B cell (primary cell): ENCODE measurements around the gene MAPK1. TPM values are rescaled to one million over a fixed set of nuclear protein-coding genes. Genes with fewer than 3 reads are reported as not detected.
"Not testable (repeated sequence)": the region's sequence is repeated elsewhere in the genome, so short reads cannot be mapped to it uniquely, and the experiment has no call there.

Experiments
- ATAC-seq: fragments of 200-7000 bp; cut with Tn5 transposase; one replicate; pipeline ENCODE4 v1.10.0; 2021; ENCODE audit warnings: low read depth, mild to moderate bottlenecking, moderate number of reproducible peaks, moderate library complexity
- CTCF ChIA-PET: fragments of 350-600 bp; sonication (Branson Sonifier 250); formaldehyde crosslinking; loops from one replicate; lab custom pipeline; 2021; ENCODE audit warnings: antibody characterized with exemption, inconsistent platforms; lab: Charles Lee
- POLR2A ChIA-PET: fragments of 350-600 bp; sonication (Branson Sonifier 250); formaldehyde crosslinking; loops from one replicate; lab custom pipeline; 2021; ENCODE audit warnings: antibody characterized with exemption; lab: Charles Lee
- DNase-seq: peaks from one replicate; pipeline ENCODE4 v3.0.0; 2013
- H2AFZ ChIP-seq: 2 replicates; pipeline ENCODE4 v1.6.1; 2012; ENCODE audit warnings: mild to moderate bottlenecking, low read depth, low read length; ENCODE audit not compliant: insufficient read depth, poor library complexity, severe bottlenecking
- H3K27ac ChIP-seq, 2 donors: 1 replicate in 1 of 2; 2 replicates in 1 of 2; pipeline ENCODE4 v1.5.1; 2012 to 2013; ENCODE audit warnings: low read length in 2 of 2, mild to moderate bottlenecking in 2 of 2, moderate library complexity in 1 of 2
- H3K27me3 ChIP-seq, 4 experiments: fragments of 200-600 bp in 1 of 4; sonication (generic) in 1 of 4; replicated peaks in 1 of 4; 1 replicate in 2 of 4; 2 replicates in 2 of 4; pipeline versions ENCODE4 v1.6.1 to v1.7.0; 2013 to 2016; ENCODE audit warnings: low read length in 3 of 4, mild to moderate bottlenecking in 2 of 4, mixed read lengths in 1 of 4, moderate library complexity in 1 of 4; ENCODE audit not compliant: insufficient read depth in 4 of 4, control insufficient read depth in 3 of 4; ENCODE audit errors: control extremely low read depth in 1 of 4
- H3K36me3 ChIP-seq, 2 experiments: replicated peaks in 1 of 2; 1 replicate in 1 of 2; 2 replicates in 1 of 2; pipeline versions ENCODE4 v1.6.1 to v1.7.1; 2013; ENCODE audit warnings: low read length in 1 of 2; ENCODE audit not compliant: insufficient read depth in 2 of 2, control insufficient read depth in 1 of 2; ENCODE audit errors: control extremely low read depth in 1 of 2, extremely low read depth in 1 of 2
- H3K4me1 ChIP-seq, 2 donors: fragments of 200-600 bp in 1 of 2; sonication (generic) in 1 of 2; 1 replicate in 1 of 2; 2 replicates in 1 of 2; pipeline versions ENCODE4 v1.5.1 to v1.6.1; 2013 to 2017; ENCODE audit warnings: low read length in 2 of 2; ENCODE audit not compliant: control insufficient read depth in 2 of 2, insufficient read depth in 2 of 2
- H3K4me2 ChIP-seq: replicated peaks from 2 replicates; pipeline ENCODE3; 2012; ENCODE audit warnings: mild to moderate bottlenecking, low read depth, low read length; ENCODE audit not compliant: poor library complexity, severe bottlenecking
- H3K4me3 ChIP-seq, 5 experiments: fragments of 200-600 bp in 1 of 5; sonication (generic) in 1 of 5; 1 replicate in 3 of 5; 2 replicates in 2 of 5; pipeline versions ENCODE4 v1.5.1 to v1.7.0; 2011 to 2016; ENCODE audit warnings: low read length in 4 of 5, mild to moderate bottlenecking in 4 of 5, low read depth in 2 of 5, control low read depth in 1 of 5, moderate library complexity in 1 of 5; ENCODE audit not compliant: insufficient read depth in 1 of 5; ENCODE audit errors: control extremely low read depth in 1 of 5, extremely low read depth in 1 of 5
- H3K79me2 ChIP-seq: fragments of 200-600 bp; sonication (generic); one replicate; pipeline ENCODE4 v1.6.0; 2016; ENCODE audit warnings: low read length; ENCODE audit not compliant: control insufficient read depth, insufficient read depth
- H3K9ac ChIP-seq: fragments of 200-600 bp; sonication (generic); 2 replicates; pipeline ENCODE4 v1.6.1; 2017; ENCODE audit warnings: mild to moderate bottlenecking, low read length, moderate library complexity
- H3K9me3 ChIP-seq, 3 donors: one replicate each; pipeline versions ENCODE4 v1.6.1 to v1.7.1; 2013; ENCODE audit warnings: low read length in 2 of 3; ENCODE audit not compliant: control insufficient read depth in 2 of 3, insufficient read depth in 1 of 3; ENCODE audit errors: control extremely low read depth in 1 of 3
- H4K20me1 ChIP-seq: 2 replicates; pipeline ENCODE4 v1.6.0; 2012; ENCODE audit warnings: mild to moderate bottlenecking, low read length; ENCODE audit not compliant: insufficient read depth, control insufficient read depth, poor library complexity, severe bottlenecking
- H3K27ac Mint-ChIP-seq: one replicate; pipeline ENCODE4 v1.8.0; 2021; ENCODE audit warnings: mixed read lengths
- H3K27me3 Mint-ChIP-seq: one replicate; pipeline ENCODE4 v1.8.0; 2021; ENCODE audit warnings: mixed read lengths
- H3K4me1 Mint-ChIP-seq: one replicate; pipeline ENCODE4 v1.8.0; 2021; ENCODE audit warnings: mixed read lengths
- H3K4me3 Mint-ChIP-seq: one replicate; pipeline ENCODE4 v1.8.0; 2021; ENCODE audit warnings: mixed read lengths
- H3K9me3 Mint-ChIP-seq: one replicate; pipeline ENCODE4 v1.8.0; 2022; ENCODE audit warnings: mixed read lengths; ENCODE audit not compliant: insufficient read depth
- EZH2 ChIP-seq: IDR thresholded peaks from 2 replicates; pipeline ENCODE4 v1.6.1; 2012; ENCODE audit warnings: borderline replicate concordance, low read depth, mild to moderate bottlenecking, moderate library complexity, low read length; ENCODE audit not compliant: insufficient read depth, poor library complexity, severe bottlenecking
- WGBS: methylation state at CpG from one replicate; pipeline ENCODE4 v1.1.5; 2013; ENCODE audit warnings: missing lambda C conversion rate; ENCODE audit not compliant: insufficient coverage; 5-methylcytosine and 5-hydroxymethylcytosine counted together
- intact Hi-C: fragments of 100-400 bp; cut with micrococcal nuclease; formaldehyde crosslinking; loops from one replicate; pipeline ENCODE4 v1.10.0; 2022
- polyA plus RNA-seq: library from polyadenylated mRNA; depleted of rRNA; stranded (reverse); fragments of >200 nt; gene quantifications from 2 replicates; pipeline ENCODE4 v1.2.3, GENCODE V29; 2012
- total RNA-seq, 2 donors: library from RNA; stranded (reverse); fragments of 120-200 nt in 1 of 2; gene quantifications; 1 replicate in 1 of 2; 2 replicates in 1 of 2; pipeline versions ENCODE4 v1.2.3 to v1.2.4, GENCODE V29; 2013 to 2022
- TF ChIP-seq, protein P1 (sequence below): fragments of 200-600 bp; IDR thresholded peaks from one replicate; pipeline ENCODE4 v1.8.0; 2022; ENCODE audit warnings: antibody characterized with exemption, mild to moderate bottlenecking

Gene MAPK1
- total and polyA plus RNA-seq, 2 donors (not counting 1 experiment from before 2014, with no cell fraction given): 24.0 to 155 TPM

DNA sequence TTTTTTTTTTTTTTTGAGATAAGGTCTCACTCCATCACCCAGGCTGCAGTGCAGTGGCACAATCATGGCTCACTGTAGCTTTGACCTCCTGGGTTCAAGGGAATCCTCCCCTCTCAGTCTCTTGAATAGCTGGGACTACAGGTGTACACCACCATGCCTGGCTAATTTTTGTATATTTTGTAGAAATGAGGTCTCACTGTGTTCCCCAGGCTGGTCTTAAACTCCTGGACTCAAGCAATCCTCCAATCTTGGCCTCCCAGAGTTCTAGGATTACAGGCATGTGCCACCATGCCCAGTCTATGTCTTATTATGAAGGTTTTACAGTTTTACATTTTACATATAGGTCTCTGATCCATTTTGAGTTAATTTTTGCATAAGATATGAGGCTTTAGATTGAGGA lies 20.4 kb upstream of the MAPK1 start:
- H3K79me2 ChIP-seq: no peaks in the 10 kb centered on the region

DNA sequence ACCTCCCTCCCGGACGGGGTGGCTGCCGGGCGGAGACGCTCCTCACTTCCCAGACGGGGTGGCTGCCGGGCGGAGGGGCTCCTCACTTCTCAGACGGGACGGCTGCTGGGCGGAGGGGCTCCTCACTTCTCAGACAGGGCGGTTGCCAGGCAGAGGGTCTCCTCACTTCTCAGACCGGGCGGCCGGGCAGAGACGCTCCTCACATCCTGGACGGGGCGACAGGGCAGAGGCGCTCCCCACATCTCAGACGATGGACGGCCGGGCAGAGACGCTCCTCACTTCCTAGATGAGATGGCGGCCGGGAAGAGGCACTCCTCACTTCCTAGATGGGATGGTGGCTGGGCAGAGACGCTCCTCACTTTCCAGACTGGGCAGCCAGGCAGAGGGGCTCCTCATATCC lies 16.5 kb upstream of the MAPK1 start:
- H3K27ac Mint-ChIP-seq, H3K4me3 ChIP-seq, intact Hi-C loops, H3K27ac ChIP-seq, H3K36me3 ChIP-seq, DNase-seq, H3K4me3 Mint-ChIP-seq, H3K27me3 Mint-ChIP-seq, H3K27me3 ChIP-seq, H2AFZ ChIP-seq, H4K20me1 ChIP-seq, H3K9ac ChIP-seq, H3K79me2 ChIP-seq, H3K9me3 ChIP-seq, POLR2A ChIA-PET, H3K4me2 ChIP-seq, H3K4me1 Mint-ChIP-seq, CTCF ChIA-PET, H3K9me3 Mint-ChIP-seq, ATAC-seq, H3K4me1 ChIP-seq: not testable (repeated sequence)
- 100% methylated on average over 1 of the region's 26 CpGs for WGBS

More for the DNA sequence above, 20.4 kb upstream of the MAPK1 start:
- no peak overlapping the region for H3K4me3 Mint-ChIP-seq
- no peaks in the 10 kb centered on the region for H4K20me1 ChIP-seq
- TF ChIP-seq EZH2: no peak
- TF ChIP-seq, protein P1, sequence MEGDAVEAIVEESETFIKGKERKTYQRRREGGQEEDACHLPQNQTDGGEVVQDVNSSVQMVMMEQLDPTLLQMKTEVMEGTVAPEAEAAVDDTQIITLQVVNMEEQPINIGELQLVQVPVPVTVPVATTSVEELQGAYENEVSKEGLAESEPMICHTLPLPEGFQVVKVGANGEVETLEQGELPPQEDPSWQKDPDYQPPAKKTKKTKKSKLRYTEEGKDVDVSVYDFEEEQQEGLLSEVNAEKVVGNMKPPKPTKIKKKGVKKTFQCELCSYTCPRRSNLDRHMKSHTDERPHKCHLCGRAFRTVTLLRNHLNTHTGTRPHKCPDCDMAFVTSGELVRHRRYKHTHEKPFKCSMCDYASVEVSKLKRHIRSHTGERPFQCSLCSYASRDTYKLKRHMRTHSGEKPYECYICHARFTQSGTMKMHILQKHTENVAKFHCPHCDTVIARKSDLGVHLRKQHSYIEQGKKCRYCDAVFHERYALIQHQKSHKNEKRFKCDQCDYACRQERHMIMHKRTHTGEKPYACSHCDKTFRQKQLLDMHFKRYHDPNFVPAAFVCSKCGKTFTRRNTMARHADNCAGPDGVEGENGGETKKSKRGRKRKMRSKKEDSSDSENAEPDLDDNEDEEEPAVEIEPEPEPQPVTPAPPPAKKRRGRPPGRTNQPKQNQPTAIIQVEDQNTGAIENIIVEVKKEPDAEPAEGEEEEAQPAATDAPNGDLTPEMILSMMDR: no peak
- CTCF ChIA-PET: no interaction called here
- H3K4me3 ChIP-seq: no peak overlapping the region
- H3K4me2 ChIP-seq: no peak overlapping the region
- POLR2A ChIA-PET: no interaction called here
- DNase-seq (no peak), ATAC-seq (no peak)
- no peak overlapping the region for H3K27ac ChIP-seq
- no peak overlapping the region for H2AFZ ChIP-seq
- no peaks in the 10 kb centered on the region for H3K36me3 ChIP-seq
- H3K9ac ChIP-seq: no peak overlapping the region
- no peaks in the 10 kb centered on the region for H3K27me3 ChIP-seq
- peaks cover 4% of the 10 kb centered on the region for H3K27me3 Mint-ChIP-seq
- no peak overlapping the region for H3K27ac Mint-ChIP-seq
- intact Hi-C loops: no loop called here
- H3K9me3 ChIP-seq: no peaks in the 10 kb centered on the region
- no peaks in the 10 kb centered on the region for H3K4me1 Mint-ChIP-seq
- H3K4me1 ChIP-seq: no peaks in the 10 kb centered on the region
- H3K9me3 Mint-ChIP-seq: no peaks in the 10 kb centered on the region

DNA sequence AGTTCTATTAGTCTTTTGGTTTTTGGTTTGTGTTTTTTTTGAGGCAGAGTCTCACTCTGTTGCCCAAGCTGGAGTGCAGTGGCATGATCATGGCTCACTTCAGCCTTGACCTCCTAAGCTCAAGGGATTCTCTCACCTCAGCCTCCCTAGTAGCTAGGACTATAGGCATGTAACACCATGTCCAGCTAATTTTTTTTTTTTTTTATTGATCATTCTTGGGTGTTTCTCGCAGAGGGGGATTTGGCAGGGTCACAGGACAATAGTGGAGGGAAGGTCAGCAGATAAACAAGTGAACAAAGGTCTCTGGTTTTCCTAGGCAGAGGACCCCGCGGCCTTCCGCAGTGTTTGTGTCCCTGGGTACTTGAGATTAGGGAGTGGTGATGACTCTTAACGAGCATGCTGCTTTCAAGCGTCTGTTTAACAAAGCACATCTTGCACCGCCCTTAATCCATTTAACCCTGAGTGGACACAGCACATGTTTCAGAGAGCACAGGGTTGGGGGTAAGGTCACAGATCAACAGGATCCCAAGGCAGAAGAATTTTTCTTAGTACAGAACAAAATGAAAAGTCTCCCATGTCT lies 15.4 kb upstream of the MAPK1 start:
- no CpG with 5 or more reads among the region's 7 CpGs for WGBS
- H3K36me3 ChIP-seq, DNase-seq, H3K4me3 Mint-ChIP-seq, H3K79me2 ChIP-seq, ATAC-seq, H2AFZ ChIP-seq, H3K27me3 Mint-ChIP-seq, H3K4me1 Mint-ChIP-seq, H3K27ac ChIP-seq, H3K27ac Mint-ChIP-seq, H3K4me1 ChIP-seq, H3K4me3 ChIP-seq, intact Hi-C loops, H3K9me3 Mint-ChIP-seq, CTCF ChIA-PET, H3K9me3 ChIP-seq, H3K27me3 ChIP-seq, H3K9ac ChIP-seq, H4K20me1 ChIP-seq, H3K4me2 ChIP-seq: not testable (repeated sequence)
- POLR2A ChIA-PET: interaction anchor here (0.8 kb wide), 1 partner anchor 147 kb away, joined by 3 read pairs; the partner anchor contains the start of gene YPEL1
